Keratinocyte (primary cell): Measurements from ENCODE around the gene ASXL2.

Experiments
- CTCF ChIP-seq, 3 experiments: IDR thresholded peaks in 1 of 3; conservative IDR thresholded peaks in 1 of 3; optimal IDR thresholded peaks in 1 of 3; 2 replicates in 2 of 3; 3 replicates in 1 of 3; pipeline versions ENCODE3 to v1.5.1; 2011; ENCODE audit warnings: low read length in 3 of 3, mild to moderate bottlenecking in 3 of 3, moderate library complexity in 2 of 3, control low read depth in 1 of 3, inconsistent platforms in 1 of 3; ENCODE audit not compliant: insufficient read depth in 2 of 3; ENCODE audit errors: extremely low read depth in 1 of 3
- EZH2 ChIP-seq: IDR thresholded peaks from one replicate; pipeline ENCODE4 v1.6.1; 2012; ENCODE audit warnings: inconsistent platforms, mild to moderate bottlenecking, low read length, moderate library complexity

- TF ChIP-seq CTCF (optimal IDR thresholded peaks at IDR 0.05 in 1 of 3, IDR thresholded peaks at IDR 0.05 in 1 of 3, conservative IDR thresholded peaks at IDR 0.05 in 1 of 3; ENCODE audit: extremely low read depth in 1 of 3, insufficient read depth in 2 of 3, low read length in 3 of 3) (no peak), EZH2 (no peak)
Measured at GRCh38 chr2:25794544-25795276, 83.6 kb downstream of the ASXL2 start.
